ENCODE results near the gene ZNF385C. TPM values are rescaled to one million over a fixed set of nuclear protein-coding genes. Genes with fewer than 3 reads are reported as not detected.

The ZNF385C gene, protein sequence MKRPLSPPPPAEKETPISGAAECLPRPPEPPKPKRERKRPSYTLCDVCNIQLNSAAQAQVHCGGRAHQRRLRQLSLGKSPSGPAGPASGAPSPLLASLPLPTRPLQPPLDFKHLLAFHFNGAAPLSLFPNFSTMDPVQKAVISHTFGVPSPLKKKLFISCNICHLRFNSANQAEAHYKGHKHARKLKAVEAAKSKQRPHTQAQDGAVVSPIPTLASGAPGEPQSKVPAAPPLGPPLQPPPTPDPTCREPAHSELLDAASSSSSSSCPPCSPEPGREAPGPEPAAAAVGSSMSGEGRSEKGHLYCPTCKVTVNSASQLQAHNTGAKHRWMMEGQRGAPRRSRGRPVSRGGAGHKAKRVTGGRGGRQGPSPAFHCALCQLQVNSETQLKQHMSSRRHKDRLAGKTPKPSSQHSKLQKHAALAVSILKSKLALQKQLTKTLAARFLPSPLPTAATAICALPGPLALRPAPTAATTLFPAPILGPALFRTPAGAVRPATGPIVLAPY
- 0.60 TPM in 1 of 2 replicates, not detected in the other for total RNA-seq

DNA sequence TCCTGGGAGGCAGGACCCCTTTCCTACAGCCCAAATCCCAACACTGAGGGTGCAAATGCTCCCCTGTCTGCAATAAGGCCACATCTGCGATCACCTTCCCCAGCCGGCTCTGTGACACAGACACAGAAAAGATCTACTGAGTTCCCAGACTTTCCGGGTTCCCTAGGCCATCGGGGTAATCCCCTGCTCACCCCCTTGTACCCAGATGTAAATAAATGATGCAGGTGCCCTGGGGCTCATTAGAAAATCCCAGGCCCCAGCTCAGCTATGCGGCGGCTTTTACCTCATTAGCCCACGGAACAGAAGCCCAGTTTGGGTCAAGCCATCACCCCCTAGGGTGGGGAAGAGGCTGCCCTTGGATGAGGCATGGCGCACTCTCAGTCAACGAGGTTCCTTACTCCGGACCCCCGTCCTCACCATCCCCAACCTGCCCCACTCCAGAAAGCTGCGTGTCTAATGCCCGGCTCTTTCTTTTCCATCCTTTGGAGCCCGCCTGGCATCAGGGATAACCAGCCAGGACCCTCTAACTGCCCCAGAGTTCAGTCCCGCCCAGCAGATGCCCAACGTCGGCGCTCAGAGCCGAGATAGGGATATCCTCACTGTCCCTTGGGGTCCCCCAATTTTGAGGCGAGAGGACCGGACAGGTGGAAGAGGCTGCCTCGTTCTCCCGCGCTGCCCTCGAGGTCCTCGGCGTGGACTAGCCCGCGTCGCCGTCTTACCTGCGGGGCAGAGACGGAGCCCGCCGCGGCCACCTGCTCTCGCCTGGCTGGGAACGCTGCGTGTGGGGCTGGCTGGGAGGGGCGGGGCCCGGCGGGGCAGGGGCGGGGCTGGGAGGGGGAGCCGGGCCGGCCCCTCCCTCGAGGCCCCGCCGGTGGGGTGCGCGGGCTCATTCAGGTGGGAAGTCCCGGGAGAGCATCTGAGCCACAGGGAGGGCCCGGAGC is at the start of gene ZNF385C:
Gene ZNF385C, minus strand, starts transcription at position 783 of the 941 bp plus-strand sequence. CDS start 35,417 bp downstream, outside the sequence.

DNA sequence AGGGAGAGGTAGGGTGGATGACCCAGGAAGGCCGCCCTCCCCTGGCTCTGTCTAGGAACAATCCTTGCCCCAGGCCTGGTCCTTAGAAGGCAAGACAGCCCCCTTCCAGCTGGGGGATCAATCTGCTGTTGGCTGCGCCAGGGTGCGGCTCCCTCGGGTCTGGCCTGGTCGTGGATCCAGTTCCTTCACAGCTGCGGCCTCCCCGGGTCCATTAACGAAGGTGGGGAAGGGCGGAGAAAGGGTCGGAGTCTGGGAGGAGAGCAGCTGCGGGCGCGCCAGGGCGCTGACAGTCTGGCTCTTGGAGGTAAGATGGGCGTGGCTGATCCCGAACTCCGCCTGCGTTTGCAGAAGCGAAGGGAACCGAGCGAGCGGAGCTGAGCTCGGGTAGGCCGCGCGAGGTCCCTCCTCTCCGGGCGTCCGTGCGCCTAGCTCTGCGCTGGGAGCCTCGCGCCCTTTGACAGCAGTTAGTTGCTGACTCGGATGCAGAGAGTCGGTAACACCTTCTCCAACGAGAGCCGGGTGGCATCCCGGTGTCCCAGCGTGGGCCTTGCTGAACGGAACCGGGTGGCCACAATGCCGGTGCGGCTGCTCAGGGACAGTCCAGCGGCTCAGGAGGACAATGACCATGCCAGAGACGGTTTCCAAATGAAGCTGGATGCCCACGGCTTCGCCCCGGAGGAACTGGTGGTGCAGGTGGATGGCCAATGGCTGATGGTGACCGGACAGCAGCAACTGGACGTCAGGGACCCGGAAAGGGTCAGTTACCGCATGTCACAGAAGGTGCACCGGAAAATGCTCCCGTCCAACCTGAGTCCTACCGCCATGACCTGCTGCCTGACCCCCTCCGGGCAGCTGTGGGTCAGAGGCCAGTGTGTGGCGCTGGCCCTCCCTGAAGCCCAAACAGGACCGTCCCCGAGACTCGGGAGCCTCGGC is 24.4 kb upstream of the ZNF385C start, which contains the start of gene HSPB9:
Gene HSPB9, plus strand, starts transcription at position 434 of the 933 bp plus-strand sequence. Its CDS starts 47 bp downstream, at position 481.

DNA sequence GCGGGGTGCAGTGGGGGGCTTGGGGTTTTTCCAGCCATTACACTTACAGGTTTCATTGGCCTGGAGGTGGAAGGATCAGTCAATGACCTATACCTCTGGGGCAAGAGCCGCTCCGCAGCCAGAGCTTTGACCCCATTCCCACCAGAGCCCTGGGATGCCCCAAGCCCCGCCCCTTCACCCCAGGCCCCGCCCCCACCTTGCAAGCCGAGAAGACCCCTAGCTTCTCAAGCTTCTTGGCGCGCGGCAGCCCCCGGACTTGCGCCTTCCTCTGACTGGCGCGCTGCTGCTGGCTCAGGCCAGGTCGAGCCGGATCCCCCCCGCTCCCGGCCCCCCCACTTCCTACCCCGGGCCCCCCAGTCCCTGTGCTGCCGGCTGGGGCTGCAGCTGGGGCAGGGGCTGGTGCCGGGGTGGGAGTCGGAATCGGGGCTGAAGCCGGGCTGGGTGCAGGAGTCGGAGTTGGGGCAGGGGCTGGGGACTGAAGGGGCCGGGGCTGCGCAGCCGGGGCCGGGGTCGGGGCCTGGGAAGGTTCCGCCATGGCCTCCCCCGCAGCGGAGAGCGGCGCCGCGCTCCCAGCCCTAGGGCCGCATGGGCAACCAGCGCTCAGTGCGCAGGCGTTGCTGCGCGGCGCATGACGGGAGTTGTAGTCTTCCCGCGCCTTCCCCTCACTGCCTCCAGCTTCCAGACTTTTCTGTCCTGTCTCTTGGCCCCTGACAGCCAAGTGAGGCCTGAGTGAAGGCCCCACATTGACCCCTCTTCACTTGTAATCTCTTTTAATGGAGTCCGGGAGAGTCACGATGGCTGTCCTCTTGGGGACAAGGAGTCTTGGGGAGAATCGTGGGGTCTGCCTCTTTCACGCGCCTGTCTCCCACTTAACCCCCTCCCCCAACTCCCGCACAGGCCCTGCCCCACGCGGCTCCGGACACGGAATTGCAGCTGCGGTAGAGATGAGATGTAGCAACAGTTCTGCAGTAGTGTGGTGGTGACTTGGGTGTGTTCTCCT is 22.8 kb upstream of the ZNF385C start, which contains the start of gene KAT2A:
Gene KAT2A, minus strand, starts transcription at position 598 of the 1,000 bp plus-strand sequence. Its CDS starts 63 bp downstream, at position 535.

DNA sequence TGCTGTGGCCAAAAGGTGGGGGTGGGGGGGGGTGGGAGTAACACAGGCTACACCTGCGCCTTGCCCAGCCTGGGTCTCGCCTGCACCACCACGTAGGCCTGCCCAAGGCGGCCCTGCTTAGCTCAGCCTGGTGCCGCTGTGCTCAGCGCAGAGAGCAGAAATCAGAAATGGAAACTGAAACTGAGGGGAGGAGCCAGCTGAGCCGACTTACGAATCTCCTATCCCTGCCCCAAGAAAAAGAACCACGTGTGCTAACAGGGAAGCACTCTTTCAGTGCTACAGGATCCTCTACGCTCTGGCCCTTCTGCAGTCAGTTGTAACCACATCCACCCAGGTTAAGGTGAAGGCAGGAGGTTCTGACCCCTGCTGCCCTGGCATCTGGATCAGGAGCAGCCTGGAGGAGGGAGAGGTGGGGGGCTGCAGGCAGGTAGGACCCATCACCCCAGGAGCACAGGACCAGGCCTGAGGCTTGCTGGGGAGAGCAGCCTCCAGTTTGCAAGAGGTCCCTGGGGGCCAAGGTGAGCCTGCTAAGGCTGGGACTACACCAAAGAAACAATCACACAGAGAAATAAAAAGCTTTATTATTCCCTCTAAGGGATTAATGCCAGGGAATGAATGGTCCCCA is 14.4 kb upstream of the ZNF385C start, which contains the start of gene DHX58:
Gene DHX58, minus strand, starts transcription at position 163 of the 625 bp plus-strand sequence. CDS start 822 bp downstream, outside the sequence.

DNA sequence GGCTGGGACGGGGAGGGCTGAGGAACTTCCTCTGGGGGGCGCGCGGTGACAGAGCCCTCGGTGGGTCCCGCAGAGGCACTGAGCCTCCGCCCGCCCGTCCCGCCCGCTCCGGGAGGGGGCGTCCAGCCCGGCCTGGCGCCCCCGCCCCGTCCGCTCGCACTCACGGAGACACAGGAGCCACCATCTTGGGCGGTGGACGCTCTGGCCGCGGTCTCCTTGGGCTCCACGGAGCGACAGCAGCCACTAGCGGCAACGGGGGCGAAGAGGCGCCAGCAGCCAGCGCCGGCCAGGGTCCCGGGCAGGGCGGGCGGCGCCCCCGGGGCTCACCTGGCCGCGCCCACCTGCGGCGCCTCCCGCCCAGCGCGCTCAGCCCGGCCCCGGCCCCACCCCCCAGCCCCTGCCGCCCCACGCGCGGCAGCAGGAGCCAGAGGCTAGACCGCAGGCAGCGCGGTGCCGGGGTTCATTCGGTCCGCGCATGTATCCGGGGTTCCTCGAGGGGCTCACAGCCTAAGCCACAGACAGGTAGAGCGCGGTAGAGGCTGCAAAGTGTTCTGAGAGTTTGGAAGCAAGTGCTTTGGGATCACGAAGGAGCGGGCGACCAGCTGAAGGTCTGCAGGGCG is 47.8 kb downstream of the ZNF385C start, which contains the start of gene C17orf113:
Gene C17orf113, minus strand, starts transcription at position 209 of the 620 bp plus-strand sequence. CDS start 7,225 bp downstream, outside the sequence.

DNA sequence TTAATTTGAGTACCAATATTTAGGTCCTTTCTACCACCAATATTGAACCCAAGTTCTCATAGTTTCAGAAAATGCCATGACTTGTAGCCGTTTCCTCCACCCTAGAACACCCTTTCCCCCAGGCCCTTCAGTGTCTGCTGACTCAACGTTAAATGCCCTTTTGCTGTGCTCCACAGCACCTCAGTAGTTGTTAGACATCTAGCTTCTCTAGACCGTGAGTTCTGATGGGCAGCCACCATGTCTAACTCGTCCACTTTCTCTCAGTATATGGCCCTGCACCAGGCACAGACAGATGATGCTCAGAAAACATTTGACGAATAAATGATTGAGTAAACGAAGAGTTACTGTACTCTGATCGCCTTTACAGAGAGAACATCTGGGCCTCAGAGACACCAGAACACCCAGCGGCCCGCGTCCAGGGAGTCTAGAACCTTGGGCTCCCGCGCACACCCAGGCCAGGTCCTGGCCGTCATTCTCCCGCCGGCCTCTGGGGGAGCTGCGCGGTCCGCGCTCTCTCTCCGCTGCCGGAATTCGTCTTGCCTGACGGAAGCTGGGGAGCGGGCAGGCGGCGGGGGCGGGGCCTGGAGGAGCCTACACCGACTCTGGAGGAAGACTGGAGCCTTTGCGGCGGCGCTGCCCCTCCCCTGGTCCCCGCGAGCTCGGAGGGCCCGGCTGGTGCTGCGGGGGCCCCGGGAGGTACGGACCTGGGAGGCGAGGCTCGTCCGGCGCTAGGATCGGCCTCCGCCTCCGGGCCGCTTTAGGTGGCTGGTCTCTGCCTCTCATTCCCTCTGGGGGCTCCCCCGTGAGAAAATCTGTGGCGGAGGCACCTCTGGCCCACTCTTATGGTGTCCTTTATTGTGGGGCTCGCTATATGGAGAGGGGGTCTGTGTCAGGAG is 78.5 kb downstream of the ZNF385C start, which contains the start of gene NKIRAS2:
Gene NKIRAS2, plus strand, starts transcription at position 582 of the 896 bp plus-strand sequence. CDS start 1,488 bp downstream, outside the sequence.

DNA sequence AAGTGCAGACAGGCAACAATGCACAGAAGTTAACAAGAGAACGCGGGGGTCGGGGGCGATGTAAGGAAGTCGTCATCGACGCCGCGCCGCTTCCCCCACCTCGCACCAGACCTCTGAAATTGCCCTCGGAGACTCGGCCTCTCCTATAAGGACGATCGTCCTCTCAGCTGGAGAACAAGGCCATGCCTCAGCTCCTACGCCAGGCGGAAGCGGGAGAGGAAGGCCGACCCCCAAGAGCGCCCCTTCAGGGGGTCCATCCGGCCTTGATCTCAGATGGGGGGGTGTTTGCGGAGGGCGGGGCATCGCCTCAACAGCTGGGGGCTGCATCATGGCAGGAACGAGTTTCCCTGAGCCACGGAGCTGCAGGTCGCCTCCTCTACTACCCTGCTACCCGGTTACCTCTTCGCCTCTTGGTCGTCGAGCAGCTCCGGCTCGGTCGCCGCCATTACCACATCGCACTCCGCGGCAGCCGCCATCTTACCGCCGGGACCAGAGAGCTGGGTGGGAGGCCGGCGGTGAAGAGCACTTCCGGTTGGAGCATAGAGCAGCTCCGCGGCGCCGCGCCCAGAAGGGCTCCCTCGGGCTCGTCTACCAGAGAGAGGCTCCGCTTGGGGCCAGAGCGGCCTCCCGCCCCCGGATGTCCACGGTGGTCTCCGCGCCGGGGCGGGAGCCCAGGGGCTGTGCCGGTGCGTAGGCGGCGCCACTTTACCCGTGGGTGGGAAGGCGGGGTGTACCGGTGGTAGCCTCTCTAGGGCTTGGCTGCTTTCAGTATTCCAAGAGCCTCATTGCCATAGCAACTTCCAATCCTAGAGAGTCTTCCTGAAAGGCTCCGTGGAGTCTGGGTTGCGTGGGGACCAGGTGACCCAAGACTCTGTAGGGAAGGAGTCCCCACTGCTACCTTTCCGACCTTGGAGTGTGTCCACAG is 81.1 kb downstream of the ZNF385C start, which contains the start of gene DNAJC7:
Gene DNAJC7, minus strand, starts transcription at position 499 of the 925 bp plus-strand sequence. Its CDS starts 23 bp downstream, at position 476.

Other genes starting within 250 kb of the ZNF385C start
- 11.2 and 14.6 TPM in 2 replicates for gene KLHL11, start 233.1 kb downstream of the ZNF385C start, total RNA-seq
- 147 and 228 TPM in 2 replicates for gene ACLY, start 179.5 kb downstream of the ZNF385C start, total RNA-seq
- gene ODAD4, start 167.9 kb downstream of the ZNF385C start, total RNA-seq, result 0.68 and 1.3 TPM in 2 replicates
- gene CNP, start 131.7 kb downstream of the ZNF385C start, total RNA-seq, result 62.6 and 69.4 TPM in 2 replicates
- gene DNAJC7, start 81.0 kb downstream of the ZNF385C start, total RNA-seq, result 39.7 and 67.8 TPM in 2 replicates
- 41.5 and 65.0 TPM in 2 replicates for gene NKIRAS2, start 78.4 kb downstream of the ZNF385C start, total RNA-seq
- gene C17orf113, start 47.9 kb downstream of the ZNF385C start, total RNA-seq, result 0.23 and 0.43 TPM in 2 replicates
- gene DHX58, start 14.2 kb upstream of the ZNF385C start, total RNA-seq, result 10.9 and 11.0 TPM in 2 replicates
- gene KAT2A, start 22.9 kb upstream of the ZNF385C start, total RNA-seq, result 12.0 and 26.2 TPM in 2 replicates
- gene HSPB9, start 24.3 kb upstream of the ZNF385C start, total RNA-seq, result not detected in 2 replicates
- 76.7 and 146 TPM in 2 replicates for gene RAB5C, start 56.5 kb upstream of the ZNF385C start, total RNA-seq
- gene KCNH4, start 82.7 kb upstream of the ZNF385C start, total RNA-seq, result not detected in 2 replicates
- not detected in 2 replicates for gene HCRT, start 87.0 kb upstream of the ZNF385C start, total RNA-seq
- gene GHDC, start 96.0 kb upstream of the ZNF385C start, total RNA-seq, result 11.7 and 18.6 TPM in 2 replicates
- 19.6 and 20.9 TPM in 2 replicates for gene STAT5B, start 177.9 kb upstream of the ZNF385C start, total RNA-seq
- 28.2 and 31.7 TPM in 2 replicates for gene STAT5A, start 190.0 kb upstream of the ZNF385C start, total RNA-seq

Data from pericardium fibroblast (primary cell).